ENCODE measurements around the gene ETV5.

ETV5 gene

DNA sequence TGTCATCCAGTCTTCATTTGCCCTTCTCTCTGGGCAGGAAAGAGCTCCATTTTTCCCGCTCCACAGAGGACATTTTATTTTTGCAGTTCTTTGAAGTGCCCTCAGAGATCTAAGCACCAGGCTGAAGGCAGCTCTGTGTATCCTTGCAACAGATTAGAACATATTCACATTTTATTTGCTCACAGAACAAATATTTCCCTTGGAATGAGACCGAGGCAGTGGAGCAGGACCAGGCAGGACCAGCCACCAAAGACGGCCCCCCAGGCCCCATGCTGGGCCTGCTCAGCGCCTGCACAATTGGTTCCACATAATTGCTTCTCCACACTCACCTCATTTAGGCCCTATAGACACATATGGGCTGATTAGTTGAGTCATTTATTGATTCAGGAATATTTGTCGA lies 15.7 kb upstream of the ETV5 start:
- no peak for DNase-seq (ENCODE audit: low read depth in 3 of 3, low spot score in 1 of 3)

DNA sequence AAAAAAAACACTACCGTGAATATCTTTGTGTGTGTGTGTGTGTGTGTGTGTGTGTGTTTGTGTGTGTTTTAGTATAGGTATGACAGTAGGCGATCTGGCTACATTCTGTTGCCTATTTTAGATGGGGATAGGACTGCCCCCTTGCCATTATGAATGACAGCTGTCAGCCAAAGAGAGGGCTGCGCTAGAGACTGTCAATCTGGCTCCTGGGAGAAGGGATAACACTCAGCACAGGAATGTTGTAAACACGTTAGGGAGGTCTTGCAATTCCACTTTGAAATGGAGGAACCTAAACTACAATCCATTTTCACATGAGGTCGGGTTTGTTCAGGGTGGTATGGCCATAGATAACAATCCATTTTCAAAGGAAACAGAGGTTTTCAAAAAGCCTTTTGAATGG lies 14.1 kb upstream of the ETV5 start:
- DNase-seq (ENCODE audit: low read depth in 3 of 3, low spot score in 1 of 3), result no peak

DNA sequence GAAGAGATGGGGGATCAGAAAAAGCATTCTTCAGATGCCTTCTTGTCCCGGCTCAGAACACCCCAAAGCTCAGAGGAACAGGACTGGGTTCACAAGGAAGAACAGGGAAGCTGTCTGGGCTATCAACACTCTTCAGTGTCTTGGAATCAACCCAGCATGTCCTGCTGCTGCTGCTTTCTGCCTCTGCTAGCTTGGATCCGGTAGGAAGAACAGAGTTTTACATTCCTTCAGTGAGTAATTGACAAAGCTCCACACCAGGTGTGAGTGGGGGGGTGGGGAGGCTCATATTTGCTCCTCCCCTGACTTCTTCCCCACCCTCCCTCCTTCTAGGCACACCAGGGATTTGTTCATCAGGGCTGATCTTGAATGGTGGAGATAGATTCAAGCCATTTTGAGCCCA lies 13.1 kb upstream of the ETV5 start:
- no peak for DNase-seq (ENCODE audit: low read depth in 3 of 3, low spot score in 1 of 3)

DNA sequence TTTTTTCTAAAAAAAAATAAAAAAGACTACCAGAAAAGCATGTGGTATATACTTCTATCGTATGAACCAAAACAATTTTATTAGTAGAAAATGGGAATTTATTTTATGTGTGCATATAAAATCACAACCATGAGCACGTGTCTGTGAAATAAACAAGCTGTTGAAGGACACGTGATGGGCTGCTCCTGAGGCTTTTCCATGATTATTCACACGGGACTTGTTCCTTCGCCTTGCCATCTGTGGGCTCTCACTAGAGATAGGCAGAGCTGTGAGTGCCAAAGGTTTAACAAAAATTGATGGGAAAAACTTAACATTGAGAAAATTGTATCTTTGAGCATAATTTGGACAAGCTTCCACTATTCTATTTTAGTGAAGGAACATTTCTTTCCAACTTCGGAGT lies 12.4 kb upstream of the ETV5 start:
- no peak for DNase-seq (ENCODE audit: low read depth in 3 of 3, low spot score in 1 of 3)

DNA sequence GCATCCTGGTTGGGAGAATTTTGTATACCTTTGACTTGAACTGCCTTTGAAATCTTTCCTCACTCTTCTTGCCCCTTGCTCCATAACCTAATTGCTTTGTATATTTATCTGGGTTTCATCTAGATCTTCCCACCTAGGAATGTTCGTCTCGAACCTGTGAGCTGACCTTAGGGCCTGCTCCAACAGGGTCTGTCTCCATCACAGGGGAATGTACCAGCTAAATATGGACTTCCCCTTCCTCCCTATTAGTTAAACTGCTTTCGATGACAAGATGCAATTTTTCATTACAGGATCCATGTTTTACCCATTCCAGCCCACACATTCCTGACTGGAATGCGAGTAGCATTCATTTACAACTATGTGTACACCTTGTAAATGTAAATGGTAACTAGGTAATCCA lies 10.6 kb upstream of the ETV5 start:
- DNase-seq (ENCODE audit: low read depth in 3 of 3, low spot score in 1 of 3), result no peak

DNA sequence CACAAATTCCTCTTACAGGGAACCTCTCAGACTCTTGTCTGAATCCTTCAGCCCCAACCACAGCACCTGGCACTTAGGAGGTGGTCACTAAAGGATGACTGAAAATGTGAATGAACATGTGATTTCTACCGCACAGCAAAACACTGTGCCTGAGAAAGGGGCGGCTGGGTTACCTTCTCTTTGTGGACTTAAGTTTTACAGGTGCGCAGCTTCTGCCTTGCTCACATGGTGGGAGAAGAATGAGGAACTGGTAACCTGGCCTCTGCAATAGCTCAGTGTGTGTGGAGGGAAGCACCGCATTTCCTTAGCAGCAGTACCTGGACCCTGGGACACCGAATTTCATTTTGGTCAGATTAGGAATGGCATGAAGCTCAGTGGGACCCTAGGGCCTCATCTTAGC lies 9.8 kb upstream of the ETV5 start:
- DNase-seq (ENCODE audit: low read depth in 3 of 3, low spot score in 1 of 3), result no peak

DNA sequence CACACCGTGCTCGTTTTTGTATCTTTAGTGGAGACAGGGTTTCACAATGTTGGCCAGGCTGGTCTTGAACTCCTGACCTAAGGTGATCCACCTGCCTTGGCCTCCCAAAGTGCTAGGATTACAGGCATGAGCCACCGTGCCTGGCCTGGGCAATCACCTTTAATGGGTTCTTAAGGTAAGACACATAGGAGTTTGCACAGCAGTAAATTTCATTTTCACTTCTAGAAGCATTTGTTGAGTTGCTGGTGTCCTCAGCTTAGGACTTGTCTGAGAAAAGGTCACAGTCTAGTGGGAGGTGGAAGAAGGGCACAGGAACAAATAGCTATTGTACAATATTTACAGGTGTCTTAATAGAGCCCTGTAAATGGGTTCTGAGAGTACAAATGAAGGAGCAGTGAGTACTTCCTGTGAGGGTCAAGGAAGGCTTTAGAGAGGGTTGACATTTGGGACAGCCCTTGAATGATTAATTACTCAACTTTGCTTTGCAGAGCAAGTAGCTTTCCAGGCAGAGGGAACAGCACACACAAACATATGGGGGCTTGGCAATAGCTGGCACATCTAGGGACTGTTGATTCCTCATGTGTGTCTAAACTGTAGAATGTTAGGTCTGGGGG lies 8.7 kb upstream of the ETV5 start:
- no peak for DNase-seq (ENCODE audit: low read depth in 3 of 3, low spot score in 1 of 3)

DNA sequence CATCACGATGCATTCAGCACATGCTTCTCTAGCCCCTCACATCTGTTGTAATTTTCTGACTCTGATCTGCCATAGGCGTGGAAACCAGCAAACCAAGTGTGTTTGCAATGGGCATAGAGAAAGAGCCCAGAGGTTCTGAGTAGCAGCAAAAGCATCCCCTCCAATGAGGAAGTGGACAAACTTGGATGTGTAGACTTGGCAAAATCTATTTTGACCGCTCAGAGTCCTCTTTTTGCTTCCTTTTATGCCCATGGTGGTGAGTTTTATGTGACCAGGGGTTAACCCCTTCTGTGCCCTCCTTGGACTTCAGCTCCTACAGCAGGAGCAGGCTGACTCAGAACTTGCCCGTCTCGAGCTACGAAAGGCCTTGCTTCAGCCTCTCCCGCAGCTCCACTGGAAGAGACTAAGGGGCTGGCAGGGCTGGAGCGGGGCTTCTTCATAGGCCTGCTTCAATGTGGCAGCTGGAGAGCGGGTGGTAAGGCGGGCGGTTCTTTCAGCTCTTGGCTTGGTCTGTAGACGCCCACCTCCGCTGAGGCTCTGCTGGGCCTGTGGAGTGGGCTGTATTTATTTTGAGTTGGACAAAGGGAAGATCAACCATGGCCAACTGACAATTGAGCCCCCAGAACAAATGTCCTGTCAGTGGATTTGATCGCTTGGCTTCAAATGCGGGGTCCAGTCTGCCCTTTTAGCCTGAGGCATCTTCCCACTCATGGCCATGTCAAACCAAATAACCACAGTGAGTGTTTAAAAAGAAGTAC lies 6.5 kb upstream of the ETV5 start:
- DNase-seq (ENCODE audit: low read depth in 3 of 3, low spot score in 1 of 3), result no peak

DNA sequence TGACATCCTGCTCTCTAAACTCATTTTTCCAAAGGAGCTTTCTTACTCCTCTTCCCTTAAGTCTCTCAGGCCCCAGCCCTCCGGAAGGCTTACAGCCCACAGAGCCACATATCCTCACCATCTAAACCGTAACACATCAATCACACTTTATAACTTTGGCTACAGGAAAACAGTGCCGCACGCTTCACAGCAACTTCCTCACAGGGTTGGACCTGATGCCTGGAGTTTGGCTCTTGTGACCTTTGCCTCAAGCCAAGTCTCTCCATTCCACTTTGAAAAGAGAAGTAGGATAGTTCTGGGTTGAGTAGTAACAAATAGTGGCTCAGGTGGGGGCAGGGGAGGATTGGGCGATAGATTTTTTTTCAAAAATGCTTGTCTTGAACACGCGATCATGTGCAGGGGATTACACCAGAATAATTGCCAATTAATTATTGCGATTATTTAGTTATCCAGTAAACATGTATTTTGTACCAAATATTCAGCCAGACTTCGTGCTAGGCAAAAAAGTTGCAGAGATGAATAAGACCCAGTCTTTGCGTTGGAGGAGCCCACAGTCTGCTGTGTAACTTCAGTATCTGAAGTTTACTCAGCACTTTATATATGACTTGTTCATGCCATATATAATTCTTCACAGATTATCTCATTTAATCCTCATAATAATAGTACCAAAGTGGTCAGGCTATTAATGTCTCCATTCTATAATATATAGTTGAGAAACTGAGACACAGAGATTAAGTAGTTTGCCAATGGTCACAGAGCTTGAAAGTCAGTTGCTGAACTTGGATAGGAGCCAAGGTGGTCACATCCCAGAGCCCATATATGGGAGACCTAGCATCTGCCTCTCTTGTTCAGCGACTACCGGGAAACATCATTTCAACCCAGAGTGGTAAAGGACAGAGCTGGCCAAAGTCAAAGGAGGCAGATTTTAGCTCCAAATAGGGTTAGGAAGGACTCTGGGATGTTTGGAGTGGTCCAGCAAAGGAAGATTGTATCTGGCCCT lies 2.4 kb upstream of the ETV5 start:
- DNase-seq (ENCODE audit: low read depth in 3 of 3, low spot score in 1 of 3), result no peak

DNA sequence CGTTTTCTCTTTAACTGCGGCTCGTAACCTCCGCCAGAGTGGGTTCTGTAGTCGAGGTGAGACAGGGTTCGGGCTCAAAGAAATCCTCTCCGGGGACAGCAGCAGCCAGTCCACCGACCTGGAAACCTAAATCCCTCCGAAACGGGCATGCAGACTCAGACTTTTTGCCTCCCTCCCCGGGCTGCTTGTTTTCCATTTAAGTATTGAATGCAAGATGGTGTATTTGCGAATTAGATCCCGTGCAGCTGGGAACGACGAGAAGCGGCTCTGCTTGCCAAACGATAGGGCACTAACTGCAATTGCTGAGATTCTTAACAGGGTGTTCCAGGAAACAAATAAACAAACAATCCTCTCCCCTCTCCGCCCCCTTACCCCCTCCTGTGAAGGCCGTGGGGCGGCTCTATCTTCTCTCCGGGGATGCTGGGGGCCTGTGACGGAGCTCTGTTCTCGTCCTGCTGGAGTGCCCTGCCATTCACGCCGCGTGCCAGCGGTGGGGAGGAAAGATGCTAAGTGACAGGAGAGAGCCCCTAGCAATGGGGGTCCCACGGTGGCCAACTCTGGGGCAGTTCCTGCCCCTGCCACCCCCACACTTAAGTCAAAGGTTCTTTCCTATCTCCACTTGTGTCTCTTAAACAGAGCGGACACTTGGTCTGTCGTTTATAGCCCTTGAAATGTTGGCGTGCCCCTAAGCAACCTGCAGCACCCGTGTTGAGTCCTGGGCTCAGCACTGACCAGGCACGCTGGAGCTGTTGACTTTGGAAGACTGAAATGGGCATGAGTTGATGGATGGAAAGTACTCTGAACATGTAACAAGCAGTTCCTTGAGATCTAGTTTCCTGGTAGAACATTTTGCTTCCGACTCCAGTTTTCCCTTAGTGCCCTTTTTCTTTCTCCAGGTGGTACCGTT lies 1.3 kb upstream of the ETV5 start:
- no peak for DNase-seq (ENCODE audit: low read depth in 3 of 3, low spot score in 1 of 3)

DNA sequence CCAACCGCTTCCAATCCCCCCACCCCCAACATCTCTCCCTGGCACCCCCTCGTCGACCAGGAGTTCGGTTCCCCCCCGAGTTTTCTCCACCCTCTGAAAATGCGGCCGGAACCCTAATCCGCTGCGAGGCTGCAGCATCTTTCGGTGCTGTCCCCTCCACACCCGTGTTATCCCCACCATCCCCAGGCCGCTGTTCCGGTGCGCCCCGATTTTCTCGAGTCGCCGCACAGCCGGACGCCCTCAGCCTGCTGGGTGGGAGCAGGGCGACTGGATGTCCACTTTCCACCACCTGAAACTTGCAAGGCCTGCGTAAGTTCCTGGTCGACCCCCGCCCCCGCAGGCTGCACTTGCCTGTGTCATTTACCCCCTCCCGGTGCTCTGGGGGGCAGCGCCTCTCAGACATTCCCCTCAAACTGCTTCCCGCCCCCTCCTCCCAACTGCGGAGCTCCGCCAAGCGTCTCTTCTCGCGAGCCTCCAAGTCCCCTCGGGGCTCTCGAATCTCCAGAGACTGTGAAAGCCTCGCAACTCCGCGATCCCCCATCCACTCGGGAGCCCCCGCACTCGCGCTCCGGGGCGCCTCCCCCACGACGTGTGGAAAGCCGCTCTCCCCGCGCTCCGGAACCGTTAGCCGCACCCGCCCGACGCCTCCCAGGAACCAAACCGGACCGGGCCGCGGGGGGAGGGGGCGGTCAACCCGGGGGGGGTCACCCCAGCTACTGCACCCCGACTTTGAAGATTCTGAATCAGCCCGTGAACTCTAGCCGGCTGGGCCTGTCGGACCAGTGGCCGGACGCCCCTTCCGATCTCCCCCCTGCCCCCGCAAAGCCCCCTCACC lies 566 bp downstream of the ETV5 start:
- DNase-seq (ENCODE audit: low read depth in 3 of 3, low spot score in 1 of 3), result no peak

DNA sequence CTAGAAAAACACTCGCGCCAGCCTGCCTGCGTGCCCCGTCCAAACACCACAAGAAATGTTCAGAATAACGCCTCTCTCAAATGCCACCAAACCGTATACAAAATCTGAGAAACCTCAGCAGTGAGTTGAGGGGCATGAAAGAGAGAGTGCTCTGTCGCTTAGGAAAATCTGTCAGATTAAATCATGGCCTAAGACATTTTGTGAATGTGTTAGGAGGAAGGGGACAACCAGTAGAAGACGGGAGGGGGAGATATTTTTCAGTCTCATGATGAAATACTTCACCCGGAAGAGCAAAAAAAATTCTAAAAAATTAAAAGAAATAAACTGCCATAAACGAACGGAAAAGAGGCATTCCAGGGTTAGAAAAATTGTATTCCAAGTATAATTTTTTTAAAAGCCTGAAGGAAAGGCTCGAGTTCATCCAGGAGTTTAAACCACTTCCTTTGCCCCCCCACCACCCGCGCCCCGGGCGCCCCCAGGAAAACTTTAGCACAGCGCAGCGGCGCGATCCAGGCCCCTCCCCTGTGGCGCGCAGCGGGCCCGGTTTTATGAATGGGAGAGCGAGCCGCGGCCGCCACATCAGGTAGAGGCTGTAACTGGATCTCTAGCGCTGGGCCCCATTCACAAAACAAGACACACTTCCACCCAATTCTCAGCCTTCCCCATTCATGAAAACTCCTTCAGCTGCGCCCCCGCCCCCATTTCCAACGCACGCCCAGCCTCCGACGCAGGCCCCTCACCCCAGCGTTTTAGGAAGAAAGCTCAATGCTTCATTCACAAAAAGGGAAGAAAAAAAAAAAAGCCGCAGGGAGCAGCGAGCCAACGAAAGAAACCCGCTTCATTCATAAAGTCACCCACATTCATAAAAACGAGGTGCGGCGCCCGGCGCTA lies 1.4 kb downstream of the ETV5 start:
- DNase-seq (ENCODE audit: low read depth in 3 of 3, low spot score in 1 of 3), result peak in 1 of 3 donors; percentile 29

DNA sequence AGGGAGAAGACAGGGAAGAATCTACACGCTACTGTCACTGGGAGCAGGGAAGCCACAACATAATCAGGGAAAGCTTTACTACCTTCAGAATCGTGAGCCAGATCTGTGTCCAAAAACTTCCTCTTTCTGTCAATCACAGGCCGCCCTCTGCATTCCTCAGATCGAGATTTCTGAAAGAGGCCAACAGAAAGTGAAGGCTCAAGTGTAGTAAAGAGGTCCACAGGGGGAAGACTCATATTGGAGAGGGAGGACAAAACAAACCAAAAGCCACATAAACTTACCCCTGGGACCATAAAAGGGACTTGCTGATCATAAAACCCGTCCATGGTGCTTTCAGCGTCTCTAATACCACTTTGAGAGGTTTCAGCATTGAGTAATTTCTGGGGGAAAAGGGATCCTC lies 3.3 kb downstream of the ETV5 start:
- DNase-seq (ENCODE audit: low read depth in 3 of 3, low spot score in 1 of 3), result no peak

DNA sequence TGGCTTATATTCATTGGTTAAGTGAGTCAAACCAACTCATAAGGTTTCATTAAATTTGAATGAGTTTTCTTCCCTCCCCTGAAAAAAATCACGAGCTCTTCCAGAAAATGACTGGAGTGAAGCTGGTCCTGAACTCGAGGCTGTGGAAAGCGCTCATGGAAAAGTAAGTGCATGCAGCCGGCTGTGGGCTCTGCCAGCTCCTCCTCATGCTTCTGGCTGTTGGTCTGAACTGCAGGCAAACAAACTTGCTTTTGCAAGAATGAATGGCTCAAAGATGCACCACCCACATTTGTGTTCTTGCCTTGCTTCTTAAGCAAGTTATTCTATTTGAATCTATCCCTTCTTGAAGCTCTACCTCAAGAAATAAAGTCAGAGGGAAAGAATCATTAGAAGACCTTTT lies 6.2 kb downstream of the ETV5 start:
- DNase-seq (ENCODE audit: low read depth in 3 of 3, low spot score in 1 of 3), result no peak

DNA sequence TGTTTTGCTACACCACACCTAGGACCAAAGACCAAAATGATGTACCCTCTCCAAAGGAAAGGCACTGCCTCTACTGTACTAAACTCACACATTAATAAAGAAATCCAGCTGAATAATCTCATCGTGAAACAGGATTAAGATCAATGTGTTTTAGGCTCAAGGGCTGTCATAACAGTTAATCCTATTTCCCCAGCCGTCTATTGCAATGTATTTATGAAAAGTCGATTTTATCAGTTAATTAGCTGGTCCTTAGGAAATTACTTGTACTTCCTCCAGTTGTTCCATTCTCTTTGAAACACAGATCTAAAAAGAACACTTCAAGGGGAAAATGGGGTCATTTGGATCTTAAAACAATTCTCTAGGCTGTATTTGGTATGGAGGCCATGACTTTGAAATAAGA lies 8.5 kb downstream of the ETV5 start:
- DNase-seq (ENCODE audit: low read depth in 3 of 3, low spot score in 1 of 3), result no peak

DNA sequence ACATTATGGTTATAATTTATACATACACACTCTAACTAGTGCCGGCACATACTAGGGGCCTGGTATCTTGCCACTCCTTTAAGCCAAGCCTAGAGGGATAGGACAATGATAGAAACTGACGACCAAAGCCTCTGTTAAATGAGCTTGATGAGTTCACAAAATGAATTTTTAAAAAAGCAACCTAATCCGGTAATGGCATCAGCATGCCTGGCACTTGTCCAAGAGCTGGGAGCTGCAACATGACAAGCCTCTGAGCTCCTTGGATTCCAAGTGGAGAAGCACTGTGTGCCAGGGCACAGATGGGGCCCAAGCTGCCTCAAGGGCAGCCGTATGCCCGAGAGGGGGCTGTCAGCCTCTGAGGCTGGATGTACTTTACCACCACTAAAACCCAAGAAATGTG lies 9.7 kb downstream of the ETV5 start:
- no peak for DNase-seq (ENCODE audit: low read depth in 3 of 3, low spot score in 1 of 3)

DNA sequence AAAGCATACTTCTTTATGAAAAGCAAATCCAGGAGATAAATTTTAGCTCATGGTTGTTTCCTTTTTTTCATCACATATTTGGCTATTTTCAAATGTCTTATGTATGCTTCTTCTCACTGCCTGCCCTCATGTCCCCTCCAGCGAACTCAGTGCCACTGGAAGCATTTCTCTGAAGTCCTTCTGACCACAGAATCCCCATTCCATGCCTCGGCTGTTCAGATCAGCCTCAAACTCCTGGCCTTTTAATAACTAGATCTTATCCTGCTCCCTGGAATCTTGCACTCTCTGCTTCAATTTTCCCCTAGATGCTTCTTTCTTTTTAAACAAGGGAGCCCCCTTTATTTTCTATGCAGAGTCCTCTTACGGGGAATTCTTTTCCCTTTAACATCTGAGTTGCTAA lies 10.1 kb downstream of the ETV5 start:
- no peak for DNase-seq (ENCODE audit: low read depth in 3 of 3, low spot score in 1 of 3)

DNA sequence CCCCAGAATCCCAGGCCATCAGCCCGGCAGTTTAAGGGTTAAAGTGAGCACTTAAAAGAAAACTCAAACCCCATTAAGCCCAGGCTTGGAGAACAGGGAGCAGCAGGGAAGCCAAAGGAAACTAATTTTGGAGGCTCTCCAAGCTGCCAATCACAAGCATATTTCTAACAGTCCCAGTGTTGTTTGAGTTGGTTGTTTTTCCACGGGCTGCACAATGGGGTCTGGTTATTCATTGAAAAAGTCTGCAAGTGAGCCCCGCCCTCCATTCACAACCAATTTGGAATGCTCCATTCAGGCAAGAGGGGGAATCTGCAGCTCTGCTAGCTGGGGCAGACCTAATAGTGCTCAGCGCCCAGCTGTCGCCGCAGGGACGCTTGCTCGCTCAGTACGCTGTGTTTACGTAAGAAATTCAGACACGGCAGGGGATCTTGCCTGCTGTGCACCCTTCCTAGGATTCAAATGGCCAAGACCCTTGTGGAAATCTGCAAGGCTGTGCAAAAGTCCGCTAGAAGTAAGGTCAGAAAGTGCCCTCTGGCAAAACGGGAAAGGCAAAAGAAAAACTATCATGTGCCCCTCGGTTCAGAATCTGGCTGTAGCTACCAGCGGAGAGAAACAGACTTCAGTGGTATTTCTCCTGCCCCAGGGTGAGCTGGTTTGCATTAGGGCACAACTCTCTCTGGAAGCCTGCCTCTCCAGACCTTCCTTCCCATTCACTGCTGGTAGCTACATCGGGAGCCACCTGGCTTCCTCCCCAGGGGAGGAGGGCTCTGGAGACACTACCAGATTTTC lies 11.0 kb downstream of the ETV5 start:
- DNase-seq (ENCODE audit: low read depth in 3 of 3, low spot score in 1 of 3), result no peak

Data from stimulated activated CD4-positive, alpha-beta T cell treated with anti-CD3 and anti-CD28 coated beads, TNF-alpha, amount 100 ng/mL, for 1 hour (primary cell).